Fibroblast of the aortic adventitia (primary cell): ENCODE measurements around the gene MRPS14. TPM values are rescaled to one million over a fixed set of nuclear protein-coding genes. Genes with fewer than 3 reads are reported as not detected.

Experiments
- DNase-seq: peaks from one replicate; pipeline ENCODE4 v3.0.0-alpha.2; 2010; ENCODE audit warnings: low read depth
- H3K4me3 ChIP-seq: 2 replicates; pipeline ENCODE4 v1.5.1; 2011; ENCODE audit warnings: low read depth, mild to moderate bottlenecking, control low read depth, low read length, moderate library complexity
- CTCF ChIP-seq: IDR thresholded peaks from 2 replicates; pipeline ENCODE4 v1.5.1; 2011; ENCODE audit warnings: mild to moderate bottlenecking, low read length, control low read depth, inconsistent platforms; ENCODE audit not compliant: insufficient read depth
- total RNA-seq: library from RNA; depleted of rRNA; stranded (reverse); fragments of >200 nt; gene quantifications from 2 replicates; pipeline ENCODE4 v1.2.3, GENCODE V29; 2012; ENCODE audit warnings: low replicate concordance

Gene MRPS14
- total RNA-seq, 1 donor: 29.5 TPM

- H3K4me3 ChIP-seq: no peak overlapping the region
- no peak for TF ChIP-seq CTCF
- DNase-seq: no peak
These were observed 19.4 kb upstream of the MRPS14 start for GRCh38 chr1:175042650-175043049.

GRCh38 chr1:175040324-175040879, 17.2 kb upstream of the MRPS14 start:
- TF ChIP-seq CTCF: no peak
- no peak overlapping the region for H3K4me3 ChIP-seq
- no peak for DNase-seq

DNA sequence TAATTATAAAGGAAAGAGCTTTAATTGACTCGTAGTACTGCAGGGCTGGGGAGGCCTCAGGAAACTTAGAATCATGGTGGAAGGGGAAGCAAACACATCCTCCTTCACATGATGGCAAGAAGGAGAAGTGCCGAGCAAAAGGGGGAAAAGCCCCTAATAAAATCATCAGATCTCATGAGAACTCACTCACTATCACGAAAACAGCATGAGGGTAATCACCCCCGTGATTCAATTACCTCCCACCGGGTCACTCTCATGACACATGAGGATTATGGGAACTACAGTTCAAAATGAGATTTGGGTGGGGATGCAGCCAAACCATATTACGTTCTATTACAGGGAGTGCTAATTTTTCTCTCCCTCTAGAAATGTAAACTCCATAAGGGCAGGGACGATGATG, 14.2 kb upstream of the MRPS14 start:
- no peak overlapping the region for H3K4me3 ChIP-seq
- no peak for DNase-seq
- no peak for TF ChIP-seq CTCF

- H3K4me3 ChIP-seq: no peak overlapping the region
- DNase-seq: no peak
- no peak for TF ChIP-seq CTCF
These were observed 13.3 kb upstream of the MRPS14 start for GRCh38 chr1:175036476-175036875.

DNA sequence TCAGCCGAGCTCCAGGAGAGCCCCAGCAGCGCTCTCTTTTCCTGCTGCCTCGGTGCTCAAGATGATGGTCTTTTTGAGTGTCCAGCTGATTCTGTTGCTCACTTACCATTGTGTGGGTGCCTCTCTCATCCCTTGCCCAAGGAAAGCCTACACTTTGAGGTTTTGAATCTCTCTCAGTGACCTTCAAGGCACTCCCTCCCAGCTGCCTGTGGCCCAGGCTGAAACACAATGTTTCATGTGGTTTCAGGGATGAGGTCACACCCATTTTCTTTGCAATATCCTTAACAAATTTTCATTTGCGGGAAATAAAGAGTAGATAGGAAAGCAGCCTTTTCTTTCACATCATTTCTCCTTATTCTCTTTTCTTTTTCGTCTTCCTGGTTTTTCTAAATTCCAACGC, 12.6 kb upstream of the MRPS14 start:
- DNase-seq: no peak

GRCh38 chr1:175034775-175035174, 11.6 kb upstream of the MRPS14 start:
- TF ChIP-seq CTCF: no peak
- no peak for DNase-seq
- H3K4me3 ChIP-seq: no peak overlapping the region

More for the DNA sequence above, 12.6 kb upstream of the MRPS14 start:
- TF ChIP-seq CTCF: no peak
- H3K4me3 ChIP-seq: no peak overlapping the region

- H3K4me3 ChIP-seq: no peak overlapping the region
- TF ChIP-seq CTCF: no peak
- DNase-seq: no peak
These were observed 10.7 kb upstream of the MRPS14 start for GRCh38 chr1:175033953-175034352.
